ENCODE measurements around the gene ASB5. TPM values are rescaled to one million over a fixed set of nuclear protein-coding genes. Genes with fewer than 3 reads are reported as not detected.

ASB5 gene
- total and polyA plus RNA-seq, 2 of the 8 experiments (the other 6 are each of a cell fraction or from before 2014, with no cell fraction given): 0.02 TPM; not detected in 1

GRCh38 chr4:176186671-176187395 lies 82.2 kb downstream of the ASB5 start:
- Histone ChIP-seq H2BK15ac (ENCODE audit: low read length) (no peak overlapping the region), H2AFZ (ENCODE audit: low read length) (no peak overlapping the region), H3K4me1 (replicated peaks in 1 of 4; ENCODE audit: control insufficient read depth in 3 of 4, insufficient read depth in 4 of 4, low read length in 3 of 4) (peaks cover 2 to 12% (median 7%) of the 10 kb centered on the region in 4 experiments; a peak in 4 of 7 replicates), H3K56ac (replicated peaks; ENCODE audit: insufficient read length, low read depth, low read length) (no peak overlapping the region), H4K5ac (ENCODE audit: insufficient read length, low read depth, low read length) (no peak overlapping the region), H3K27me3 (replicated peaks in 1 of 4; ENCODE audit: control insufficient read depth in 3 of 4, extremely low read depth in 1 of 4, insufficient read depth in 3 of 4, low read length in 3 of 4) (no peaks in the 10 kb centered on the region), H3K9me3 (ENCODE audit: insufficient read depth in 2 of 2, low read depth in 1 of 2, low read length in 1 of 2) (no peaks in the 10 kb centered on the region), H4K8ac (ENCODE audit: extremely low read depth, insufficient read depth, low read length) (no peak overlapping the region), H4K91ac (replicated peaks; ENCODE audit: insufficient read length, low read length) (no peak overlapping the region), H3K27ac (ENCODE audit: low read depth, low read length) (0 out of 2 replicates have a peak overlapping the region, but pooled peaks have one; percentile 60), H3K36me3 (ENCODE audit: control insufficient read depth in 2 of 4, insufficient read depth in 4 of 4, low read length in 3 of 4) (no peaks in the 10 kb centered on the region), H2AK5ac (ENCODE audit: low read depth, low read length) (no peak overlapping the region), H2BK120ac (replicated peaks; ENCODE audit: low read depth, low read length) (no peak overlapping the region), H2BK20ac (ENCODE audit: low read length) (no peak overlapping the region), H3K23me2 (ENCODE audit: low read depth, low read length) (no peaks in the 10 kb centered on the region), H3K79me2 (ENCODE audit: control insufficient read depth in 1 of 2, insufficient read depth in 2 of 2, low read length in 2 of 2) (no peaks in the 10 kb centered on the region), H2BK5ac (ENCODE audit: low read depth, low read length) (no peak overlapping the region), H3K4ac (replicated peaks; ENCODE audit: insufficient read length, low read depth, low read length) (no peak overlapping the region), H2BK12ac (ENCODE audit: low read depth, low read length) (no peak overlapping the region), H4K20me1 (replicated peaks in 1 of 2; ENCODE audit: control insufficient read depth in 1 of 2, insufficient read depth in 2 of 2, low read length in 2 of 2) (no peaks in the 10 kb centered on the region), H3K14ac (ENCODE audit: insufficient read length) (no peak overlapping the region), H3K79me1 (ENCODE audit: low read depth, low read length) (no peaks in the 10 kb centered on the region), H3K4me3 (ENCODE audit: extremely low read depth in 1 of 4, insufficient read depth in 2 of 4, low read depth in 3 of 4, low read length in 4 of 4) (peak overlapping the region in 1 of 4 experiments; percentile 30; a peak in 1 of 8 replicates), H3K18ac (ENCODE audit: extremely low read depth, low read length) (no peak overlapping the region), H3K23ac (ENCODE audit: insufficient read length) (no peak overlapping the region), H3K4me2 (ENCODE audit: insufficient read depth in 1 of 2, low read depth in 2 of 2, low read length in 2 of 2) (peak overlapping the region; percentile 28 to 44; a peak in 2 of 4 replicates), H3K9ac (replicated peaks in 1 of 4; ENCODE audit: extremely low read depth in 1 of 4, low read depth in 3 of 4, low read length in 3 of 4) (no peak overlapping the region)
- POLR2A ChIA-PET (ENCODE audit: partially characterized antibody): no interaction called here
- DNase-seq (ENCODE audit: low read depth in 1 of 2, low spot score in 2 of 2): no peak
- no peak for TF ChIP-seq JUN (IDR thresholded peaks at IDR 0.05; ENCODE audit: low read depth, low read length)
- no peak for TF ChIP-seq ATF2 (IDR thresholded peaks at IDR 0.05; ENCODE audit: low read length)
- no peak for TF ChIP-seq RNF2 (IDR thresholded peaks at IDR 0.05; ENCODE audit: borderline replicate concordance, low read depth, low read length, missing control alignments, poor library complexity, severe bottlenecking)
- no peak for TF ChIP-seq TEAD4 (IDR thresholded peaks at IDR 0.05; ENCODE audit: low read depth, low read length)
- no peak for TF ChIP-seq POLR2A (IDR thresholded peaks at IDR 0.05; ENCODE audit: control extremely low read depth in 1 of 2, low read depth in 2 of 2, low read length in 2 of 2)
- CTCF ChIA-PET (ENCODE audit: partially characterized antibody): no interaction called here
- 85% methylated on average over 6 of the region's 6 CpGs; no CpG with 5 or more reads in 1 of the 2 experiments for WGBS, 2 experiments (ENCODE audit: extremely low coverage in 1 of 2, insufficient coverage in 1 of 2, insufficient read length in 1 of 2, insufficient replicate concordance in 2 of 2, low coverage in 1 of 2, low lambda C conversion rate in 2 of 2, missing lambda C conversion rate in 1 of 2)
- no peak for FAIRE-seq

Data from H1 (cell line).